ENCODE results near the gene LRRC41.
"Not testable (repeated sequence)": the region's sequence is repeated elsewhere in the genome, so short reads cannot be mapped to it uniquely, and the experiment has no call there.

The LRRC41 gene

GRCh38 chr1:46303038-46303871 is at the start of gene LRRC41, which contains the start of gene UQCRH:
TSS of gene LRRC41 (minus strand) at chr1:46303616. CDS start at chr1:46303322, 294 bp downstream.
TSS of gene UQCRH (plus strand) at chr1:46303698. CDS start at chr1:46303767, 69 bp downstream.
- DNase-seq = peak; percentile 85

- DNase-seq = no peak
Observed at GRCh38 chr1:46352363-46352762, 48.9 kb upstream of the LRRC41 start.

- DNase-seq = no peak
Observed at GRCh38 chr1:46345281-46345680, 41.9 kb upstream of the LRRC41 start.

GRCh38 chr1:46344481-46344880 is 41.1 kb upstream of the LRRC41 start:
- no peak for DNase-seq

- no peak for DNase-seq
Observed at GRCh38 chr1:46343705-46344104, 40.3 kb upstream of the LRRC41 start.

GRCh38 chr1:46343351-46343695 is 39.9 kb upstream of the LRRC41 start:
- DNase-seq = no peak

GRCh38 chr1:46342677-46343350 is 39.4 kb upstream of the LRRC41 start:
- DNase-seq = no peak

- DNase-seq = no peak
Observed at GRCh38 chr1:46342084-46342656, 38.8 kb upstream of the LRRC41 start.

GRCh38 chr1:46341222-46342083 is 38.0 kb upstream of the LRRC41 start:
- no peak for DNase-seq

- DNase-seq = peak; percentile 89
Observed at GRCh38 chr1:46340404-46341221, 37.2 kb upstream of the LRRC41 start, which contains the start of gene NSUN4. TSS of gene NSUN4 (plus strand) at chr1:46340807. CDS start at chr1:46340827, 20 bp downstream.

- not testable (repeated sequence) for DNase-seq
Observed at GRCh38 chr1:46337409-46337808, 34.0 kb upstream of the LRRC41 start.

- no peak for DNase-seq
Observed at GRCh38 chr1:46335081-46335480, 31.7 kb upstream of the LRRC41 start.

- DNase-seq = no peak
Observed at GRCh38 chr1:46334030-46334384, 30.6 kb upstream of the LRRC41 start.

GRCh38 chr1:46333300-46334029 is 30.0 kb upstream of the LRRC41 start:
- DNase-seq = no peak

GRCh38 chr1:46331786-46332540 is 28.5 kb upstream of the LRRC41 start:
- not testable (repeated sequence) for DNase-seq

GRCh38 chr1:46330381-46330780 is 27.0 kb upstream of the LRRC41 start:
- DNase-seq = not testable (repeated sequence)

GRCh38 chr1:46329807-46330206 is 26.4 kb upstream of the LRRC41 start:
- DNase-seq = not testable (repeated sequence)

- not testable (repeated sequence) for DNase-seq
Observed at GRCh38 chr1:46328182-46328581, 24.8 kb upstream of the LRRC41 start.

GRCh38 chr1:46325285-46326076 is 22.1 kb upstream of the LRRC41 start:
- not testable (repeated sequence) for DNase-seq

All from amniotic stem cell (primary cell).